Common myeloid progenitor, CD34-positive (primary cell): Measurements from ENCODE around the gene TEAD1.

Source experiments
- CTCF ChIA-PET: fragments of 350-600 bp; sonication (Branson Sonifier 250); formaldehyde crosslinking; loops from one replicate; lab custom pipeline; 2021; ENCODE audit warnings: antibody characterized with exemption; lab: Charles Lee
- POLR2A ChIA-PET: fragments of 350-600 bp; sonication (Branson Sonifier 250); formaldehyde crosslinking; loops from one replicate; lab custom pipeline; 2021; ENCODE audit warnings: antibody characterized with exemption; lab: Charles Lee
- DNase-seq, 3 donors: peaks; one replicate each; pipeline versions ENCODE4 v3.0.0 to v3.0.0-alpha.2; 2013
- H3K27ac ChIP-seq, 2 experiments: 1 replicate in 1 of 2; 2 replicates in 1 of 2; pipeline ENCODE4 v1.7.0; 2013; ENCODE audit warnings: inconsistent platforms in 2 of 2, low read length in 2 of 2, mild to moderate bottlenecking in 2 of 2, low read depth in 1 of 2, moderate library complexity in 1 of 2; ENCODE audit not compliant: severe bottlenecking in 2 of 2, insufficient read depth in 1 of 2, poor library complexity in 1 of 2
- H3K27me3 ChIP-seq, 5 experiments: replicated peaks in 2 of 5; 1 replicate in 3 of 5; 2 replicates in 2 of 5; pipeline versions ENCODE4 v1.6.1 to v1.7.0; 2013; ENCODE audit warnings: low read length in 4 of 5, mild to moderate bottlenecking in 2 of 5, moderate library complexity in 2 of 5, inconsistent platforms in 1 of 5; ENCODE audit not compliant: insufficient read depth in 5 of 5, control insufficient read depth in 4 of 5
- H3K36me3 ChIP-seq, 4 experiments: 1 replicate in 2 of 4; 2 replicates in 2 of 4; pipeline versions ENCODE4 v1.6.1 to v1.7.0; 2013; ENCODE audit warnings: low read length in 3 of 4, control low read depth in 1 of 4, mild to moderate bottlenecking in 1 of 4; ENCODE audit not compliant: control insufficient read depth in 4 of 4, insufficient read depth in 4 of 4
- H3K4me1 ChIP-seq, 4 experiments: 1 replicate in 3 of 4; 2 replicates in 1 of 4; pipeline versions ENCODE4 v1.6.1 to v1.7.1; 2013; ENCODE audit warnings: low read length in 3 of 4, mild to moderate bottlenecking in 3 of 4, control low read depth in 1 of 4, inconsistent platforms in 1 of 4, moderate library complexity in 1 of 4; ENCODE audit not compliant: control insufficient read depth in 4 of 4, insufficient read depth in 4 of 4; ENCODE audit errors: control extremely low read depth in 1 of 4
- H3K4me3 ChIP-seq, 7 experiments: 1 replicate in 4 of 7; 2 replicates in 3 of 7; pipeline versions ENCODE4 v1.5.1 to v1.7.0; 2013; ENCODE audit warnings: mild to moderate bottlenecking in 7 of 7, low read length in 6 of 7, moderate library complexity in 6 of 7, inconsistent platforms in 2 of 7, low read depth in 2 of 7, control low read depth in 1 of 7; ENCODE audit not compliant: insufficient read depth in 4 of 7, control insufficient read depth in 1 of 7; ENCODE audit errors: extremely low read depth in 1 of 7
- H3K9me3 ChIP-seq, 5 experiments: 1 replicate in 4 of 5; 2 replicates in 1 of 5; pipeline versions ENCODE4 v1.6.1 to v1.7.1; 2013; ENCODE audit warnings: low read length in 4 of 5, mild to moderate bottlenecking in 2 of 5, inconsistent platforms in 1 of 5, low read depth in 1 of 5, moderate library complexity in 1 of 5; ENCODE audit not compliant: control insufficient read depth in 4 of 5, insufficient read depth in 2 of 5; ENCODE audit errors: control extremely low read depth in 1 of 5
- WGBS: methylation state at CpG from one replicate; pipeline ENCODE4 v1.1.5; 2013; ENCODE audit not compliant: insufficient coverage; 5-methylcytosine and 5-hydroxymethylcytosine counted together

Gene TEAD1

GRCh38 chr11:12631651-12632050, 42.6 kb upstream of the TEAD1 start:
- no peaks in the 10 kb centered on the region for H3K36me3 ChIP-seq
- no peak for DNase-seq
- 100% methylated on average over 4 of the region's 4 CpGs for WGBS
- ChIA-PET CTCF (no interaction called here), POLR2A (no interaction called here)
- no peaks in the 10 kb centered on the region for H3K9me3 ChIP-seq
- no peak overlapping the region for H3K4me3 ChIP-seq
- H3K4me1 ChIP-seq, result no peaks in the 10 kb centered on the region
- no peak overlapping the region for H3K27ac ChIP-seq
- peaks cover 0 to 11% (median 3%) of the 10 kb centered on the region in 5 experiments for H3K27me3 ChIP-seq

- H3K36me3 ChIP-seq, result no peaks in the 10 kb centered on the region
- CTCF ChIA-PET, result no interaction called here
- no peak overlapping the region for H3K4me3 ChIP-seq
- no CpG with 5 or more reads among the region's 1 CpG for WGBS
- no peaks in the 10 kb centered on the region for H3K9me3 ChIP-seq
- DNase-seq, result no peak
- H3K4me1 ChIP-seq, result no peaks in the 10 kb centered on the region
- peaks cover 2 to 11% (median 8%) of the 10 kb centered on the region in 5 experiments for H3K27me3 ChIP-seq
- no peak overlapping the region for H3K27ac ChIP-seq
- POLR2A ChIA-PET, result no interaction called here
These were observed 39.9 kb upstream of the TEAD1 start for GRCh38 chr11:12634329-12634728.

- CTCF ChIA-PET, result no interaction called here
These were observed 37.3 kb upstream of the TEAD1 start for GRCh38 chr11:12636871-12637410.

GRCh38 chr11:12639388-12639787, 34.8 kb upstream of the TEAD1 start:
- CTCF ChIA-PET, result no interaction called here
- POLR2A ChIA-PET, result no interaction called here
- DNase-seq, result no peak

More at GRCh38 chr11:12636871-12637410, 37.3 kb upstream of the TEAD1 start:
- Histone ChIP-seq H3K9me3 (no peaks in the 10 kb centered on the region), H3K27me3 (peaks cover 2 to 14% (median 5%) of the 10 kb centered on the region in 5 experiments), H3K4me1 (no peaks in the 10 kb centered on the region), H3K36me3 (no peaks in the 10 kb centered on the region), H3K27ac (no peak overlapping the region), H3K4me3 (no peak overlapping the region)
- 96% methylated on average over 4 of the region's 5 CpGs for WGBS
- POLR2A ChIA-PET, result no interaction called here
- no peak for DNase-seq

GRCh38 chr11:12640355-12640754, 33.9 kb upstream of the TEAD1 start:
- 0% methylated on average over 1 of the region's 1 CpG for WGBS
- CTCF ChIA-PET, result no interaction called here

More at GRCh38 chr11:12639388-12639787, 34.8 kb upstream of the TEAD1 start:
- H3K4me1 ChIP-seq, result no peaks in the 10 kb centered on the region
- H3K27me3 ChIP-seq, result peaks cover 0 to 18% (median 2%) of the 10 kb centered on the region in 5 experiments
- H3K27ac ChIP-seq, result no peak overlapping the region
- H3K9me3 ChIP-seq, result no peaks in the 10 kb centered on the region
- H3K4me3 ChIP-seq, result no peak overlapping the region
- H3K36me3 ChIP-seq, result no peaks in the 10 kb centered on the region

GRCh38 chr11:12640926-12641849, 33.0 kb upstream of the TEAD1 start:
- no peaks in the 10 kb centered on the region for H3K4me1 ChIP-seq
- CTCF ChIA-PET, result interaction anchor here (1.1 kb wide), 1 partner anchor 42 kb away, joined by 3 read pairs; no protein-coding TSS in a partner anchor
- WGBS, result 100% methylated on average over 1 of the region's 3 CpGs
- H3K4me3 ChIP-seq, result no peak overlapping the region
- H3K36me3 ChIP-seq, result no peaks in the 10 kb centered on the region
- POLR2A ChIA-PET, result no interaction called here
- no peak for DNase-seq
- H3K9me3 ChIP-seq, result no peaks in the 10 kb centered on the region
- peaks cover 0 to 15% (median 2%) of the 10 kb centered on the region in 5 experiments for H3K27me3 ChIP-seq
- H3K27ac ChIP-seq, result no peak overlapping the region

More at GRCh38 chr11:12640355-12640754, 33.9 kb upstream of the TEAD1 start:
- H3K36me3 ChIP-seq, result no peaks in the 10 kb centered on the region
- H3K27me3 ChIP-seq, result peaks cover 0 to 15% (median 2%) of the 10 kb centered on the region in 5 experiments
- POLR2A ChIA-PET, result no interaction called here
- H3K9me3 ChIP-seq, result no peaks in the 10 kb centered on the region
- no peaks in the 10 kb centered on the region for H3K4me1 ChIP-seq
- no peak overlapping the region for H3K27ac ChIP-seq
- no peak for DNase-seq
- no peak overlapping the region for H3K4me3 ChIP-seq

- DNase-seq, result no peak
- Histone ChIP-seq H3K9me3 (no peaks in the 10 kb centered on the region), H3K27me3 (peaks cover 0 to 15% (median 2%) of the 10 kb centered on the region in 5 experiments), H3K4me3 (no peak overlapping the region), H3K4me1 (no peaks in the 10 kb centered on the region), H3K36me3 (no peaks in the 10 kb centered on the region), H3K27ac (no peak overlapping the region)
- ChIA-PET POLR2A (no interaction called here), CTCF (interaction anchor here (1.1 kb wide), 1 partner anchor 43 kb away, joined by 3 read pairs; no protein-coding TSS in a partner anchor)
- 86% methylated on average over 4 of the region's 5 CpGs for WGBS
These were observed 32.2 kb upstream of the TEAD1 start for GRCh38 chr11:12642040-12642439.
